Stimulated activated CD8-positive, alpha-beta memory T cell treated with anti-CD3 and anti-CD28 coated beads, Interleukin-2, amount 100 ng/mL, for 1 hour (primary cell): ENCODE measurements around the gene SOCS7.

ENCODE experiments used
- DNase-seq, 2 donors: peaks; one replicate each; pipeline ENCODE4 v3.0.0-alpha.2; 2020; ENCODE audit warnings: low read depth in 2 of 2

SOCS7 gene

GRCh38 chr17:38440614-38441397, 89.2 kb downstream of the SOCS7 start:
- no peak for DNase-seq

- DNase-seq: no peak
Observed at GRCh38 chr17:38441429-38442061, 89.9 kb downstream of the SOCS7 start.

- no peak for DNase-seq
Observed at GRCh38 chr17:38442548-38442947, 90.9 kb downstream of the SOCS7 start.

- no peak for DNase-seq
Observed at GRCh38 chr17:38443356-38444031, 91.8 kb downstream of the SOCS7 start.

GRCh38 chr17:38444151-38444550, 92.5 kb downstream of the SOCS7 start:
- DNase-seq: peak in 1 of 2 donors; percentile 16

- no peak for DNase-seq
Observed at GRCh38 chr17:38447502-38448085, 96.0 kb downstream of the SOCS7 start.

- no peak for DNase-seq
Observed at GRCh38 chr17:38448208-38448771, 96.6 kb downstream of the SOCS7 start.

GRCh38 chr17:38449364-38449763, 97.7 kb downstream of the SOCS7 start:
- DNase-seq: no peak

- no peak for DNase-seq
Observed at GRCh38 chr17:38450557-38451029, 98.9 kb downstream of the SOCS7 start.

GRCh38 chr17:38451030-38451839, 99.6 kb downstream of the SOCS7 start:
- DNase-seq: no peak

- no peak for DNase-seq
Observed at GRCh38 chr17:38451840-38452529, 100.3 kb downstream of the SOCS7 start.

- DNase-seq: no peak
Observed at GRCh38 chr17:38452719-38453118, 101.1 kb downstream of the SOCS7 start.

- no peak for DNase-seq
Observed at GRCh38 chr17:38453951-38454421, 102.3 kb downstream of the SOCS7 start.

GRCh38 chr17:38454532-38454931, 102.9 kb downstream of the SOCS7 start:
- no peak for DNase-seq
